ENCODE results near the gene PDSS2. TPM values are rescaled to one million over a fixed set of nuclear protein-coding genes. Genes with fewer than 3 reads are reported as not detected.
A peak's percentile ranks its signal among the peaks of the same experiment; 100 is the strongest.

Gene PDSS2
- 14.6 and 14.8 TPM in 2 replicates for total RNA-seq (2022)
- Bru-seq, nascent RNA = percentile 69 among the genes with signal in this experiment
- BruChase-seq, experiment 1, labeled RNA remaining after a 6-hour chase = percentile 66 among the genes with signal in this experiment
- BruChase-seq, experiment 2, labeled RNA remaining after a 2-hour chase = percentile 61 among the genes with signal in this experiment
- long read RNA-seq, transcript PDSS2-202 (8 exons, 3,540 nt) = major isoform, 11 of 27 reads
- long read RNA-seq, partial matches to known transcripts = 2 of 27 reads
- long read RNA-seq, other reads (novel, unspliced or antisense) = 11 of 27 reads

- intact Hi-C loops (cut with micrococcal nuclease; ENCODE audit: unreplicated experiment) = loop anchor here (2.0 to 10.0 kb wide), 3 partner anchors 141 to 345 kb away; partner anchors contain the start of gene BEND3
- H3K9me3 Mint-ChIP-seq (ENCODE audit: low read depth, unreplicated experiment) = no peaks in the 10 kb centered on the region
- no TSS peak for BruUV-seq (replicated peaks)
- H3K4me1 Mint-ChIP-seq (ENCODE audit: low read depth, unreplicated experiment) = peaks cover 13% of the 10 kb centered on the region
- CTCF ChIA-PET = interaction anchor here (0.6 to 1.8 kb wide), 14 partner anchors 13 to 335 kb away, joined by 3 to 10 read pairs (median 3); no protein-coding TSS in a partner anchor
- peak within 1 kb of the TSS; percentile 99 for H3K4me3 Mint-ChIP-seq (ENCODE audit: low read depth, unreplicated experiment)
- peak; percentile 32 for TF ChIP-seq CTCF (IDR thresholded peaks at IDR 0.05; ENCODE audit: unreplicated experiment)
- no peaks in the 10 kb centered on the region for H3K27me3 Mint-ChIP-seq (ENCODE audit: unreplicated experiment)
- H3K27ac Mint-ChIP-seq (ENCODE audit: unreplicated experiment) = peak within 1 kb of the TSS; percentile 90
- peaks cover 21% of the 10 kb centered on the region for H3K36me3 Mint-ChIP-seq (ENCODE audit: insufficient read depth, unreplicated experiment)
- DNase-seq = peak; percentile 97
Observed at GRCh38 chr6:107459283-107460082, at the start of gene PDSS2. TSS of gene PDSS2 (minus strand) at chr6:107459564. CDS start at chr6:107459285, 279 bp downstream.

- Mint-ChIP-seq H3K36me3 (ENCODE audit: insufficient read depth, unreplicated experiment) (no peaks in the 10 kb centered on the region), H3K4me3 (ENCODE audit: low read depth, unreplicated experiment) (no peak overlapping the region), H3K27me3 (ENCODE audit: unreplicated experiment) (no peaks in the 10 kb centered on the region), H3K27ac (ENCODE audit: unreplicated experiment) (no peak overlapping the region), H3K4me1 (ENCODE audit: low read depth, unreplicated experiment) (peaks cover 13% of the 10 kb centered on the region), H3K9me3 (ENCODE audit: low read depth, unreplicated experiment) (no peaks in the 10 kb centered on the region)
- peak; percentile 77 for DNase-seq
- intact Hi-C loops (cut with micrococcal nuclease; ENCODE audit: unreplicated experiment) = no loop called here
- CTCF ChIA-PET = no interaction called here
- no peak for TF ChIP-seq CTCF (IDR thresholded peaks at IDR 0.05; ENCODE audit: unreplicated experiment)
- BruUV-seq (replicated peaks) = no TSS peak
Observed at GRCh38 chr6:107506145-107506544, 46.8 kb upstream of the PDSS2 start.

GRCh38 chr6:107504270-107505026 lies 45.1 kb upstream of the PDSS2 start:
- H3K4me3 Mint-ChIP-seq (ENCODE audit: low read depth, unreplicated experiment) = no peak overlapping the region
- H3K9me3 Mint-ChIP-seq (ENCODE audit: low read depth, unreplicated experiment) = no peaks in the 10 kb centered on the region
- no peak for TF ChIP-seq CTCF (IDR thresholded peaks at IDR 0.05; ENCODE audit: unreplicated experiment)
- no peaks in the 10 kb centered on the region for H3K27me3 Mint-ChIP-seq (ENCODE audit: unreplicated experiment)
- H3K27ac Mint-ChIP-seq (ENCODE audit: unreplicated experiment) = no peak overlapping the region
- intact Hi-C loops (cut with micrococcal nuclease; ENCODE audit: unreplicated experiment) = no loop called here
- no peaks in the 10 kb centered on the region for H3K36me3 Mint-ChIP-seq (ENCODE audit: insufficient read depth, unreplicated experiment)
- CTCF ChIA-PET = no interaction called here
- H3K4me1 Mint-ChIP-seq (ENCODE audit: low read depth, unreplicated experiment) = peaks cover 2% of the 10 kb centered on the region
- no peak for DNase-seq
- no TSS peak for BruUV-seq (replicated peaks)
